GM18498 (cell line): Measurements from ENCODE around the gene FLT1.

Experiments used
- ATAC-seq: cut with Tn5 transposase; IDR thresholded peaks from one replicate; pipeline ENCODE4 v1.9.1; 2021; ENCODE audit warnings: mild to moderate bottlenecking, moderate library complexity; ENCODE audit not compliant: unreplicated experiment

The FLT1 gene

DNA sequence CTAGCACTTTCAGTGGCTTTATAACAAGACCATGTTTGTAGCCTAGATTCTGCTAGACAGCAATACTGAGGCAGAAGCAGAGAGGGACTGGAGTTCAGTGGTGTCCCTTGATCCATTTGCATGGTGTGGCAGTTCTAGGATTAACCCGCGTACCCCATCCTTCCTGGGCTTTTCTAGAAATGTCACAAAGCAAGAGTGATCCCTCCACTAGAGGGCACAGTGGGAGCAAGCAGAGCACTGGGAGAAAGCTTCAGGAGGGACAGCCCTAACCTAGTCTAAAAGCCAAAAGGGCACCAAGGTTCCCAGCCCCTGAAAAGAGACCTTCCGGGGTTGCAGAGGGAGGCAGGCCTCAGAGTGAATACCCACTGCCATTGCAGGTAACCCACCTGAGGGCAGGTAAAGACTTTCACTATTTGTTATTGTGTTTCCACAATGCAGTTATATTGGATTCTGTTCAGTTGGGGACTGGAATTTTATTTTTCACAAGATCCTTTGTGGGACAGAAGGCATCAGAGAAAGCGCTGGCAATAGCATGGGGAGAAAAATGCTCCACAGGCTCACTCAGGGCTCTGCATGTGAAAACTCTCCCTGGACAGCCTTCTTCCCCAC lies 170.6 kb downstream of the FLT1 start:
- peak; percentile 74 for ATAC-seq

GRCh38 chr13:28322256-28322905 lies 172.5 kb downstream of the FLT1 start:
- ATAC-seq: no peak

DNA sequence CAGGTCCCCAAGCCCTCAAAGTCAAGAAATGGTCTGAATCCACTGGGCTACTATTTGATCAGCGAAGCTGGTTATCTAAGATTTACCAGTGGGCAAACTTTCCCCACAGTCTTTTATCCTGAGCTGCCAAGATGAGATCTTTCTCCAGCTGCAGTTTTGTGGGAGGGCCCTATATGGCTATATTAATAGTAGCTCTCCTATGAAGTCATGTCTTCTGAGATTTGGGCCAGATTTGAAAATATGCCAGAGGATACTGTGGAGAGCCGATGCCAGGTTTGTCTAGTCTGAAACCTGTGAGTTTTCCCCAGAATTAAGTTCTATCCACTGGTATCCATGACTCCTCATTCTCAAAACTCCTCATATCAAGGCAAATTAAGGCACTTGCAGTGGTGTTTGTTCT lies 173.2 kb downstream of the FLT1 start:
- no peak for ATAC-seq

DNA sequence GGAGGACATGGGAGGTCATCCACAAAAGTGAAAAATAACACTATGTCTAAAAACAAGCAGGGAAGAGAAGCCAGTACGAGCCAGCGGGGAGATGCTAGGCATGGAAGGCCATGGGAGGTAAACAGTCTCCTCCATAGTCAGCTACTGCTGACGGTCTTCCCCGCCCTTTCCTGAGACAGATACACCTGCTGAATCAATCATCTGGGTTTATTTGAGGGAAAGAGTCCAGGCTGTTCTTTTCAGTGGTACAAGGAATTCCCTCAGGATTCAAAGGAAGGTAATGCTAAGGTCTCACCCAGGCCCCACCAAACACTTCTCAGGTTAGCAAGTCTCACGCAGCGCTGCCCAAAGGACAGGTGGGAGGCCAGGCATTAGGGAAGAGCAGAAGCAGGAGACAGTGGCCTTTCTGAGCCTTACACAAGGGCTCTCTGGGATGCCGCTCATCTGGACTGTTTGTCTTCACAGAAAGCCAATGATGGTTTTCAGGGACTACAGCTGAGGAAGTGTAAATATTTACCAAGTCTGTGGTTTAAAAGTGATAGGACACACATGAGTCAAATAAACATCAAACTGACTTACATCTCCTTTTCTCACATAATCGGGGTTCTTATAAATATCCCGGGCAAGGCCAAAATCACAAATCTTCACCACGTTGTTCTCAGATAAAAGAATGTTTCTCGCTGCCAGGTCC lies 173.9 kb downstream of the FLT1 start:
- ATAC-seq: no peak

DNA sequence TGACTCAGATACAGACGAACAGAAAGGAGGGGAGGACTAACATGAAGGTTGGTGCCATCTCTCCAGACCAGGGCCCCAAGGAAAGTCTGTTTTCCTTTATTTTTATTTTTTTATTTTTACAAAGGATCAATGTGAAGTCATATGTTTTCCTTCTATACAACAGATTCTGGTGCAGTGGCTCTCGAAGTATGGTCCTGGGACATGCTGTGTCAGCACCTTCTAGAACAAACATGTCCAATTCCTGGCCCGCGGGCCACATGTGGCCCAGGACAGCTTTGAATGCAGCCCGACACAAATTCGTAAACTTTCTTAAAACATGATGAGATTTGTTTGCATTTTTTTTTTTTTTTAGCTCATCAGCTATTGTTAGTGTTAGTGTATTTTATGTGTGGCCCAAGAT lies 174.7 kb downstream of the FLT1 start:
- no peak for ATAC-seq

- ATAC-seq: no peak
Measured at GRCh38 chr13:28319528-28319927, 175.4 kb downstream of the FLT1 start.

- no peak for ATAC-seq
Measured at GRCh38 chr13:28318496-28318895, 176.4 kb downstream of the FLT1 start.

- no peak for ATAC-seq
Measured at GRCh38 chr13:28316836-28317235, 178.1 kb downstream of the FLT1 start.

DNA sequence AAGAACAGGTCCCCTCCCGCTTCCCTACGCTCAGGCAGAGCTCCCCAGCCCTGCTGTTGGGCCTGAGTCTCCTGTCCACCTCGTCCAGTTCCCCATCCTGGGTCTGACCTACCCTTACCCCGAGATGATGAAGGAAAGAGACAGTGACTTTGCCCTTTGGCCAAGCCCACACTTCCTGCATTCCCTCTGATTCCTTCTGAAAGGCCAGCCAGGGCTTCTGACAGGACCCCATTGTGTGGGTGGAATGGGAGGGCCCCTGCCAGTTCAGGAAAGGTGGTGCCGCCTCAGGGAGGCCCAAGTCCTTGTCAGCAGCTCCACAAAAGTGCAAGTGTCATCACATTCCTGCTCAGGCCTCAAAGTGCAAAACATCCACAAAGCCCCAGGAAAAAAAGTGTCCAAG lies 178.8 kb downstream of the FLT1 start:
- no peak for ATAC-seq

- ATAC-seq: no peak
Measured at GRCh38 chr13:28314879-28315278, 180.0 kb downstream of the FLT1 start.

DNA sequence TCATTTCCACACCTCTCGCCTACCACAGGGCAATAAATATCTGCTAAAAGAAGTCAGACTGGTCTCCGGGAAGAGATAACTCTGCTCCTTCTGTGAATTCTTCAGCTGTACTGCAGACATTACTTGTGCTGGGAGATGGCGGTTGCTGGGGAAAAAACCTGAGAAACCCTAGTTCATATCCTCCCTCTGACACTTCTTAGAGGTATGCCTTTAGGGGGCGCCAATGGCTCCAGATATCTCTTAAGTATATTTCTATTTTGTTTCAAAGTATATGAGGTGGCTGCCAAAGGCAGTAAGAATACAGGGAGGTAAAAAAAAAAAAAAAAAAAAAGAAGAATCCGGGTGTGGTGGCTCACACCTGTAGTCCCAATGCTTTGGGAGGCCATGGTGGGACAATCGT lies 181.3 kb downstream of the FLT1 start:
- ATAC-seq: no peak

DNA sequence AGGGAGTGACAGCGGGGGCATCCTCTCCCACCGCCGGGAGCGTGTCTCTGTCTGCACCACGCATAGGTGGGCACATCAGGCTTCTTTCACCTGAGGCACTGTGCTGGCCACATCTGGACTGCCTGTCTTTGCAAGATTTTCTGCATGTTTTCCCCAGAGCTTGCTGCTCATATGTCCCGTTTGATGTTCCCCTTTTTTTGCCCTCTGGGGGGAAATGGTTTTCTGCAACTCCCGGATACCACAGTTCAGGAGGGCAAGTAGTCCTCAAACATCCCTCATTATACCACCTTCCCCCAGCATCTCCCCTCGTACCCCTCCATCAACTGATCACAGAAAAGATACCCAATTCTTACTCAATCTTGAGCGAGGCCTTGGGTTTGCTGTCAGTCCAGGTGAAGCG lies 188.6 kb downstream of the FLT1 start:
- no peak for ATAC-seq

- no peak for ATAC-seq
Measured at GRCh38 chr13:28301839-28302238, 193.1 kb downstream of the FLT1 start.

- ATAC-seq: no peak
Measured at GRCh38 chr13:28299916-28300315, 195.0 kb downstream of the FLT1 start.

DNA sequence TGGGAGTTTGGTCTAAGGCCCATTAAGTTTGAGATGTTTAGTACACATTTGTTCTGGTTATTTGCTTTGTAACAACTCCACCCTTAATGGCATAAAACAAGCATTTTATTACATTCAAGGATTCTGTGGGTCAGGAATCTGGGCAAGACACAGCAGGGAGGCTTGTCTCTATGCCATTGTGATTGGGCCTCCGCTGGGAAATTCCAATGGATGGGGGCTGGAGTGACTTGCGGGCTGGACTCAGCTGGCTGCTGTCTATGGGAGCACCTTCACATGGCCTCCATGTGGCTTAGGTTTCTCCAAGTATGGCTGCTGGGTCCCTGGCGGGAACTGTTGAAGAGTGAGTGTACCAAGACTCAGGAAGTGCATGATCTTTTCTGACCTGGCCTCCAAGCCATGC lies 197.6 kb downstream of the FLT1 start:
- no peak for ATAC-seq

DNA sequence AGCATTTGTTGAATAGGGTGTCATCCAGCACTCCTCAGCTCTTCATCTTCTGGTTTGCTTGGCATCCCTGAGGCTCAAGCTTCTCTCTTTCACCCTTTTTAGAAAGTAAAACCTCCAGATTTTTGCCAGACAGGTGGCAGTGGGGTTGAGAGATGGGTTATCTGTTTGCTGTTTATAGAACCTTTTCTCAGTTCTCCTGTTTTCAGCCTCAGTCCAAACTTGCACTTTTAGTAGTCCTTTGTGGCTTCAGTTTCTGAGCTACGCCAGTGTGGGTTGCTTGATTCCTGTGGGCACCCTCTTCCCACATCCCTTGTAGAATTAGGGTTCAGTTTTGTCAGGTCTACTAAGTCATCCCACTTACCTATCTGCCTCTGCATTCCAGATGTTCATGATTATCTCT lies 208.7 kb downstream of the FLT1 start:
- peak; percentile 69 for ATAC-seq

- no peak for ATAC-seq
Measured at GRCh38 chr13:28283600-28283999, 211.3 kb downstream of the FLT1 start.

DNA sequence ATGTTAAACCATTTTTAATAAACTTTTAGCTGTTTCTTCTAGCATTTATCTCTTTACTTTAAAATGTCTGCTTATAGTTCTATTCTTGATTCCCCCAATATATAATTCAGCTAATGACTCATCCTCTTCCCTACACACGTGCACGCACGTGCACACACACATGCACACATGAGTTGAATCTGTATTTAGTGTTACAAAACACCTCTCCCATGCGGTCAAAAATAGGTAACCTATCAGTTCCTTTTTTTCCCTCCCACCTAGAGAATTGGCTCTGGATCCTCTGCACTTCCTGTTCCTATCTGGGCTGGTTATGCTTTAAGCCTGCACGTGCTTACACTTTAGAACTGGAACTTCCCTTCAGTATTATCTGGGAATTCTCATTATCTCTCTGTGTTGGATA lies 212.5 kb downstream of the FLT1 start:
- peak; percentile 47 for ATAC-seq

DNA sequence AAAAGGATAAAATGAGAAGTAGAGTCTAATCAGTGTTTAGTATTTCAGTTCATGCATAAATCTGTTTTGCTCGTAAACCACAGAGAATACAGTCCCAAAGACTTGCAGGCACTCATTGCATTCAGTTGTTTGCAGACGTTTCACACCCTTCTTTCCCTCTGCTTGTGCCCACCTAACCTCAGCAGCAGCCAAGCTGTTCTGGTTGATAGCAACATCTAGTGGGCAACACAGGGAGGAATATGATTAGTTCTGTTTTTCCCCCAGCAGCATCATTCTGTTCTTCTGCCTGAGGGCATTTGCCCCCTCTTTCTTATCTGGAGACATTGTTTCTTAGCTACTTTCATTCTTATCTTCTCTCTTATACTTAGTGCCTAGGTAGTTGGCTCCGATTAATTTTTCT lies 221.0 kb downstream of the FLT1 start:
- ATAC-seq: no peak

DNA sequence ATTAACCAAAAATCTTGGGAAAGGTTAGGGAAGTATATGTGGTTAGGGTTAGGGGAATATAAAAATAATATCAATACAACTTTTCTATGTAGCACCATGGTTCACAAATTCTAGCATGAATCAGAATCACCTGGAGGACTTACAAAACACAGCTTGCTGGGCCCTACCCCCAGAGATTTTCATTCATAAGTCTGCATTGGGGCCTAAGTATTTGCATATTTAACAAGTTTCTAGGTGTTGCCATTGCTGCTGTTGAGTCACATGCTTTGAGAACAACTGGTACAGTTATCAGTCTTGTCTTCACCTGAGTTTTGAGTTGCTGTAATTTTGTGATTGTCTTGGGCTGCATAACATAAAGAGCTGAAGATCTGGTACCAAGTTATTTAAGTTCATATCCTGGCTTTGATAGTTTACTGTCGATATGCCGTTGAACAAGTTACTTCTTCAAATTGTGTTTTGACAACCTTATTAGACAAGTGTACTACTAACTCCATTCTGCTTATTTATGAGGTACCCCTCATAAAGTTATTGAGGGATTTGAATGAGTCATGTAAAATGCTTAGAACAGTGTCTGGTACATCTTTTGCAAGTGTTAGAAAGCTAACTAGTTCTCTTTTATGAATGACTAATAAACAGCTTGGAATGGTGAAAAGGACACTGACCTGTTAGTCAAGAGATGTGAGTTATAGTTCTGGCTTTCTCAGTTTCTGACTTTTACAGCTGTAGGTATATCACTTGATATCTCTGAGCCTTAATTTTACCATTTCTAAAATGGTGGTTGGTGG lies 223.7 kb downstream of the FLT1 start:
- ATAC-seq: no peak

- peak; percentile 98 for ATAC-seq
Measured at GRCh38 chr13:28268800-28269223, 226.1 kb downstream of the FLT1 start.

- ATAC-seq: no peak
Measured at GRCh38 chr13:28267497-28267896, 227.4 kb downstream of the FLT1 start.
